HG02623 (cell line): ENCODE measurements around the gene TBXT.
"Not testable (repeated sequence)": the region's sequence is repeated elsewhere in the genome, so short reads cannot be mapped to it uniquely, and the experiment has no call there.

Source experiments
- ATAC-seq: cut with Tn5 transposase; IDR thresholded peaks from one replicate; pipeline ENCODE4 v1.9.1; 2021; ENCODE audit warnings: moderate library complexity; ENCODE audit not compliant: unreplicated experiment

Gene TBXT

DNA sequence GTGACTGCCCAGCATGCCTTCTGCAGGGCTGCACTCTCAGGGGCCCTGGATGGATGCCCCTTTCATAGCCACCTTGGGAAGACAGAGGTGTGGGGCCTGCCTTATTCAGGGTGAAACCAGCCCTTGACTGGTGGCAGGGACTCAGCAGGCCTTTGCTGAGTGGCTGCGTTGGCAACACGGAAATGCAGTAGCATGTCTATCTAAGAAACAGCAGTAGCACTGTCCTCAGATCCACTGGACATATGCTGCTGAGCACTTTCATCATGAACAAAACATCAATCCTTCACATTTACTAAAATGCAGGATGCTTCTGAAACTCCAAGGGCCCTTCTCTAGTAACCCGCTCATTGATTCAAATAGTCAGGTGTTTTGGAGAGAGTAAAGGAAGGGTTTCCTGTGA lies 4.9 kb upstream of the TBXT start:
- no peak for ATAC-seq

DNA sequence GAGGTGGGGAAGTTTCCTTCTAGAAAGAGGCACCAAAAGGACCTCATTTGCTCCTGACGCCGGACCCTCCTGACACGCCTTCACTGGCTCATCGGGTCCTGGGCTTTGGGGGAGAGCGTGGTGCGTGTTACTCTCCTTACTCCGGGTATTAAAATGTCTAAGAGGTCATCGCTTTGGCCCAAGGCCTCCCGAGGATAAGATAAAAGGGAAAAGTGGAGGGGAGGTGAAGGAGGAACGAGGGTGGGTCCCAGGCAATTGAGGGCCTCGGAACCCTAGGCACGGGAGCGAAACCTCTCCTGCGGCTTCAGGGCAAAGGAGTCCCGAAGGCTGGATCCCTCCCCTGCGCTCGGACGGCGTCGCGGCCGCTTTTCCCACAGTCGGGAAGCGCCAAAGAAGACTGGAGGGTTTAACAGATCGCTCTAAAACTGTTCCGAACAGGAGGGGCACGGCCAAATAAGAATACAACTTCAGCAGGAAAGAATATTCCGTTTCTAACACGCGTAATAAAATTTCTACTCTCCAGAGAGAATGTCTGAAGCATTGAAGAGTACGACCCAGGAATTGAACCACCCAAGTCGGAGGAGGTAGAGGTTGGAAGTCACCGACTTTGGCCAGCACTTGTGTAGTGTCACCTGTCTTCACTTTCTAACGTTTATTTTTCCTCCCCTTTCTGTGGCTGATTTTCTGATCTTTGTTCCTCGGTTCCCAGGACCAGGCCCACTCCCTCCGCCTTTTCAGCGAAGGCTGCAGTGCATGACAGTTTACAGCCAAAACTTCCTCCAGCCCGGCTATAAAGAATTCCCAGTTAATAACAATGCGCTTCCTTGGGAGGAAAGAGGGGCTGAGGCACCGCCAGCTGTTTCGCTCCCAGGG lies 2.1 kb upstream of the TBXT start:
- ATAC-seq: no peak

DNA sequence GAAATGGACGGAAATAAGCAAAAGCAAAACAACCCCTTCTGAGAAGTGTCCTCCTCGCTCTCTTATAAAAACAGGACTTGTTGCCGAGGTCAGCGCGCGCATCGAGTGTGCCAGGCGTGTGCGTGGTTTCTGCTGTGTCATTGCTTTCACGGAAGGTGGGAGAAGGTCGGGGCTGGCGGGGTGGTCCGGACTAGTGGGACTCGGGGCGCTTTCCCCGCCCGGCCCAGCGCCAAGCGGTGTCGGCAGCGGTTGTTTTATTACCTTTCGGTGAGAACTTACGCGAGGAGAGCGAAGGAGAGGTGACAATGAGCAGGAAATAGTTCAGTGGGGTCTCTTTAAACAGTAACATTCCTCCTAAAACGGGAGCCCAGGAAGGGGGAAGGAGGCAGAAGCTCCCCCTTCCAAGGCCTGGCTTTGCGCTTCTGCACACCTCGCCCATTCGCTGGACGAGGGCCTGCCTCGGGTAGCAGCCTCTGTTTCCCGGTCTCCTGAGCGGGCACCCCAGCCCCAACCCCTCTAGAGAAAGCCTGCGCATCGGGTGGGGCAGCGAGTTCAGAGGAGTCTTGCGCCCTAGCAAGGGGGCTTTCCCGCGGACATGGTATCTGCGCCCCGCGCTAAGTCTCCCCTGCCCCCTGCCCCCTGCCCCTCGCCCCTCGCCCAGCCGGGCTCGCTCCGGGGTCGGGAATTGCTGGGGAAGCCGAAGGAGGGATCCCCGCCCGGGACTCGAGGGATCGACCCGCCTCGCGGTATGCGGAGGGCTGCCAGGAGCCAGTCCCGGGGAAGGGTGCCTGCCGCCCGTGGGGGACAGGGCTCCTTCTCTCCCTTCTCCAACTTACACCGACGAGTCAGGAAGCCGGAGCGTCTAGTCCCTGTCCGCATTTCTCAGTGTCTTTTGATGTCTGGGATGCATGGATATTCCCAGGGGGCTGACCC lies 1.2 kb upstream of the TBXT start:
- no peak for ATAC-seq

DNA sequence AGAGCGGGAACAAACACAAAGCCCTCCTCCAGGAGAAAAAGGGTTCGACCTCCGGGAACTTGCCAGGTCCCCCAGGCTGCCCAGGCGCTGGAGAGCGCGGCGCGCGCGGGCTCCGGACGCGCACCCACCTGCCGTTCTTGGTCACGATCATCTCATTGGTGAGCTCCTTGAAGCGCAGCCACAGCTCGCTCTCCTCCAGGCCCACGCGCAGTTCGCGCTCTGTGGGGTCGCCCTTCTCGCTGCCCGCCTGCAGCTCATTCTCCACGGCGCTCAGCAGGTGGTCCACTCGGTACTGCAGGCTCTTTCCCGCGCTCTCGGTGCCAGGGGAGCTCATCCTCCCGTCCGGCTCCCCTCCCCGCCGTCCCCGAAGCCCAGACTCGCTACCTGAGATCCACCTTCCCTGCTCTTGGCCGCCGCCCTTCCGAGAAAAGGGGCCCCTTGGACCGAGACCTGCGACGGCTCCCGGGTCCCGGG lies 356 bp downstream of the TBXT start:
- ATAC-seq: no peak

DNA sequence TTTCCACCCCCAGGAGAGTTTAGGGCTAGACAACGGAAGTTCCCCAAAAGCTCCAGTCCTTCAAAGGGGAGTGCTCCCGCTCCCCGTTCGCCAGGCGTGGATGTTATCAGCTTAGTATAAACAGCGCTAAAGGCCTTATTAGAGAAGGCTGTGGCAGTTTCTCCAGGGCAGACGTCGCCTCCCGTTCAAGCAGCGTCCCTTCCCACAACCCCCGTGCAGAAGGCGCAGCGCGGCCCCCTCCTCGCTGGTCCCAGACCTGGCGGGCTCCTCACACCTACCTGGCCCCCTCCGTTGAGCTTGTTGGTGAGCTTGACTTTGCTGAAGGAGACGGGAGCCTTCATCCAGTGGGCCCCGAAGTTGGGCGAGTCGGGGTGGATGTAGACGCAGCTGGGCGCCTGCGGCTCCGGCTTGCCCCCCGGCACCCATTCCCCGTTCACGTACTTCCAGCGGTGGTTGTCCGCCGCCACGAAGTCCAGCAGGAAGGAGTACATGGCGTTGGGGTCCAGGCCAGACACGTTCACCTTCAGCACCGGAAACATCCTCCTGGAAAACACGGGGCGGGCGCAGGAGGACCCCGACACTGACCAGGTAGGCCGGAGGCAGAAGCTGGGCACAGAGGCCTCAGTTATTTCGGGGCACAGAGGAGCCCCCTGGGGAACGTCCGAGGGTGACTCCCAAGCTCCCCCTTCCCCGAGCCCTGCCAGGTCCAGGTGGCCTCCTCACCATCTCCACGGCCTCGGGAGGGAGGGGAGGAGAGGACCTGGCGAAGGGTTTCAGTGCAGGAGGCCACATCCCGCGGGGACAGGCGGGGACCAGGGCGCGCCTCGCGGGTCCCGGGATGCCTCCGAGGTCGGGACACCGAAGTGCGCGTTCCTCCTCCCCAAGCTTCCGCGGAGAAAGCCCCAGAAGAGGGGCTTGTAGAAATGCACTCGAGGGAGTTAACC lies 1.1 kb downstream of the TBXT start:
- ATAC-seq: no peak

DNA sequence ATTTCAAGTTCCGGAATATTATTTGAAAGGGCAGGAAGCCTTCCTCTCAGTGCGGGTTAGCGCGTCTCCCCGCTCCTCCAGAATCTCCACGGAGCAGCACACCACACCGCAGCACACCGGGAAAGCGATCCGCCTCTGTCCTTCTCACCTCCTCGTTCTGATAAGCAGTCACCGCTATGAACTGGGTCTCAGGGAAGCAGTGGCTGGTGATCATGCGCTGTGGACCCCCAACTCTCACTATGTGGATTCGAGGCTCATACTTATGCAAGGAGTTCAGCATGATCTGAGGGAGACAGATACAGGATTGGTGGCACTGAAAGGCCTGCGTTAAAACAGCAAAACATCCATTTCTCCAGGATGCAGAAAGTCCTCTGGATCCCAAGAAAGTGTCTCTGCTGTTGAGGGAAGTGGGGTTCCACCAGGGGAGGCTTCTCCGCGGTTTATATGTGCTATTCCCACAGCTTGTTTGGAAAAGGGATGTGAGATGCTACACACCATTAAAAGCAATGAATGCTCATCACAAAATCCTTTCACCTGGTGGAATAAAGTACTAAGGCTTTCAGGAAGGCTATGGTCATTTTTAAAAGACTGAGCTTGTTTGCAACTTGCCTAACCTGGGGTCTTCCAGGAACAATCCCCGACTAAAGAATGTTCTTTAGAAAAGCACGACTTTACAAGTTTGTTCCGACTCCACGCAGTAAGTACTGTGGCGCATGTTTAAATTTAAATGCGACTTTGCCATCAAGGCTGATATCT lies 1.9 kb downstream of the TBXT start:
- ATAC-seq: no peak

DNA sequence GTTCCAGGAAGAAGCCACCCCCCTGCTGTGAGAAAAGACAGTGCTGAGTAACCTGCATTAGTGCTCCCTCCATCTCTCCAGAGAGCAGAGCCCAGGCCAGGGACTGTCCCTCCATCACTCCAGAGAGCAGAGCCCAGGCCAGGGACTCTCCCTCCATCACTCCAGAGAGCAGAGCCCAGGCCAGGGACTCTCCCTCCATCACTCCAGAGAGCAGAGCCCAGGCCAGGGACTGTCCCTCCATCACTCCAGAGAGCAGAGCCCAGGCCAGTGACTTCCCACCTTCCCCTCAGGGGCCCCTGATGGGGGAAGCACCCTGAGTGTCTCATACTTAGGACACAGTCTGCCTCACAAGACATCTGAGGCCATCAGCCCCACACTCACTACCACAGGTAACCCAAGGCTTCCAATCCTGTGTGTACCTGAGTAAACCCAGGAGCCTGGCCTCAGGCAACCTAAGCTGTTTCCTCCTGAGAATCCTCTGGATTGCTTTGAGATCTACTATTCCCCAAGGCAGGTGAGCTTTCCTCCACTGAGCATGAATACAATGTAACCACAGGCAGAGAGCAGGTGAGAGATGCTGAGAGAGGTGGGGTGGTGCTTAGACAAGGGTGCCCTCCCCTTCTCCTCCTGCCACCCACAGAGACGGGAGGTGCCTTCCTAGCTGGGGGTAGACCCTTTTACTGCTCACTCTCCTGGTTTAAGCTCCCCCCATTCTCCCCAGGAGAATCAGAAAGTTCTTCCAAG lies 4.9 kb downstream of the TBXT start:
- ATAC-seq: peak; percentile 83

DNA sequence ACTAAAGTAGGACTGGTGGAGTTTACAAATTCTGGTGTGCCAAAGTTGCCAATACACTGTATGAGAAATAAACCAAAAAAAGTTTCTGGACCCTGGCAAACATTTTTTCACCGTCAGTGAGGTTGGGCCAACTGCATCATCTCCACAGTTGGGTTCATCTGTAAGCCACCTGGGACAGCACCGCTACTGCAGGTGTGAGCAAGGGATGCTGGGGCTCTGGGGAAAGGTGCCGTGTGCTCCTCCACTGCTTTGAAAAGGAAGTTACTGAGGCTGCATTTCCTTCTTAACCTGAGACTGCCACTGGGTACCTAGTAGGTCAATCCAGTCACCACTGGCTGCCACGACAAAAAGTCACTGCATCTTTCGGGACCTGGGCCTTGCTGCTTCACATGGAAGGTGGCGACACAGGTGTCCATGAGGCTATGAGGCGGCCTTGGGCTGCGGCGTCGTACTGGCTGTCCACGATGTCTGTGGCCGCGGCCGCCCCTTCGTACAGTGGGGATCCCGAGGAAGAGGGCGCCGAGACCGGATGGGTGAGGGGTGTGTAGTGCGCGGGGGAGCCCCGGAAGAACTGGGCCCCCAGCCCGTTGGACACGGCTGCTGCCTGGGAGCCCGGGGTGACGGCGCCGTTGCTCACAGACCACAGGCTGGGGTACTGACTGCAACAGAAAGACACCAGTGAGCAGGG lies 9.6 kb downstream of the TBXT start:
- ATAC-seq: no peak

DNA sequence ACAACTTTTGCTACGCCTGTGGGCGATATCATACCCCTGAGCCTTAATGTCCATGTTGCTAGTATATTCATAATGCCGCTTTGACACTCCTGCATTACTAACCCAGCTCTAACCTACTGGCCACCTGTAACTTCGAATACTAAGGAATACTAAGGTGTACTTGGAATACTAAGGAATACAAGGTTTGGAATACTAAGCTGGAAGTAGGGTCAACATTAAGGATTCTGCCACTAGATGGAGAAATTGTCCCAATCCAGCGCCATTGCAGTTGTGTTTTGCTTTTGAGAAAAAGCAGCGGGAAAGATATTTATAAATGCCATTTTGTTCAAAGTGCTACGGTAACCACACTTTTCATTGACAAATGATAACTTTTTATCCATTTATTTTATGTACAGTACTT lies 10.7 kb downstream of the TBXT start:
- no peak for ATAC-seq

DNA sequence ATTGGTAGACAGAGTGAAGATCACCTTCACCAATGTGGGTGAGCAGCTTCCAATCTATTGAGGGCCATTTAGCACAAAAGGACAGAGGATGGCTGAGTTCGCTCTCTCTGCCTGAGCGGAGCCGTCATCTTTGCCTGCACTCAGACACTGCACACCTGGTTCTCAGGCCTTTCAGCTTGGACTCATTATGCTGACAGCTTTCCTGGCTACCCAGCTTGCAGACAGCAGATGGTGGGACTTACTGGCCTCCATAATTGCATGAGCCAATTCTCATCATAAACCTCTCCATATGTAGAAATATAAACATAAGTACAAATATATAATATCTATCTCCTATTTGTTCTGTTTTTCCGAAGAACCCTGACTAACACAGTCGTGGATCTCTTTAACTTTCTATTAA lies 13.7 kb downstream of the TBXT start:
- no peak for ATAC-seq

DNA sequence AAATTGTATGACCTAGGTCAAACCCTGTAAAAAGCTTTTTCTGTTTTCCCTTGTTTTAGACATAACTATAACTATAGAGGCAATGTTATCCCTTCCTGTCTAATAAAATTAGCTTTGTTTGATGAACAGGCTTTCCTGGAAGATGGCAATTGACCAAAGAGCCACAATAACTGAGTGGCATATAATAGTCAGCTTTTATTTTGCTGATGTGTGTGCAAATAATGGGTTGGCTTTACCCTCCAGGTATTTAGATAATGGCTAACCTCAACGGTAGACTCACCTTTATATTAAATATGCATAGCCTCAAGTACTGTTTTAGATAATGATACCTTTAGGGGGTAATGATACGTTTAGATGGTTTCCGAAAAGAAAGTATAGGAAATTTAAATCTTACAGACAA lies 15.0 kb downstream of the TBXT start:
- no peak for ATAC-seq

DNA sequence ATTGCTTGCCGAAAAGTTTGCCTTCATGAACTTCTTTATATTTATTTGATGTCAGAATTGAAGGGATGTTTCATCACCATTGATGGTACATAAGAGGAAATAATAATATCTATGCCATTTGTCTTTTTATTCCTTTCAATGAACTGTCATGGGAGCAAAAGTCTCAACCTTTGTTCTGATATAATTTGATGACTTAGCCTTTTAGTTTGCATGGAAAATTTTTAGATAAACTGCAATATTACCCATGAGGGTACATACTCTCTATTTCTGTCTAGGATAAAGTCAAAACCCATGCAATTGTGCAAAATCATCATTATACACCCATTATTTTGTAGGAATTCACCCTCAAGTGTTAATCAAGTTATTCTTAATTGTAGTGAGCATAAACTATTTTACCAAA lies 15.9 kb downstream of the TBXT start:
- ATAC-seq: no peak

DNA sequence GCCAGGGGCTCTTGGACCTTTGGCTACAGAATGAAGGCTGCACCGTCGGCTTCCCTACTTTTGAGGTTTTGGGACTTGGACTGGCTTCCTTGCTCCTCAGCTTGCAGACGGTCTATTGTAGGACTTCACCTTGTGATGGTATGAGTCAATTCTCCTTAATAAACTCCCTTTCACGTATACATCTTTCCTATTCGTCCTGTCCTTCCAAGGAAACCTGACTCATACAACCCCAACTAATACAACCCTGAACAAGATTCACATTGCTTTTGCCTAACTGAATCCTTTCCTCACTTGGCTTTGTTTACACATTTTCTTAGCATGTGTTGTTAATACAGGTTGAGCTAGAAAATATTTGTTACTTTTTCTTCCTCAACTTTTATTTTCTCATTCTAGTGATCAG lies 21.9 kb downstream of the TBXT start:
- no peak for ATAC-seq

DNA sequence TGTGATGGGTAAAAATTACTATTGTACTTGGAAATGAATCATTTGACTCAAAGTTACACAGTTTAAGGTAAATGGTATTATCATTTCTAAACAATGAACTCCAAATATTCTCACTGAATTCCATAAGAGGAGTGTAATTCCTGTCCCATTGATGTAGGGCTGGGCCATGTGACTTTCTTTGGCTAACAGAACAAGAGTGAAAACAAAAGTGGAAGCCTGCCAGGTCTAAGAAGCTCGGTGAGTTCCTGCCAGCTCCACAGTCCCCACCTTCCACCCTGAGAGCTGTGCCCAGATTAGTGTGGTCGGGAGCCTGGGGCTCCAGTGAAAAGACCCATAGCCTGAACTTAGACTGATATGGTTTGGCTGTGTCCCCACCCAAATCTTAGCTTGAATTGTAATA lies 24.6 kb downstream of the TBXT start:
- no peak for ATAC-seq

DNA sequence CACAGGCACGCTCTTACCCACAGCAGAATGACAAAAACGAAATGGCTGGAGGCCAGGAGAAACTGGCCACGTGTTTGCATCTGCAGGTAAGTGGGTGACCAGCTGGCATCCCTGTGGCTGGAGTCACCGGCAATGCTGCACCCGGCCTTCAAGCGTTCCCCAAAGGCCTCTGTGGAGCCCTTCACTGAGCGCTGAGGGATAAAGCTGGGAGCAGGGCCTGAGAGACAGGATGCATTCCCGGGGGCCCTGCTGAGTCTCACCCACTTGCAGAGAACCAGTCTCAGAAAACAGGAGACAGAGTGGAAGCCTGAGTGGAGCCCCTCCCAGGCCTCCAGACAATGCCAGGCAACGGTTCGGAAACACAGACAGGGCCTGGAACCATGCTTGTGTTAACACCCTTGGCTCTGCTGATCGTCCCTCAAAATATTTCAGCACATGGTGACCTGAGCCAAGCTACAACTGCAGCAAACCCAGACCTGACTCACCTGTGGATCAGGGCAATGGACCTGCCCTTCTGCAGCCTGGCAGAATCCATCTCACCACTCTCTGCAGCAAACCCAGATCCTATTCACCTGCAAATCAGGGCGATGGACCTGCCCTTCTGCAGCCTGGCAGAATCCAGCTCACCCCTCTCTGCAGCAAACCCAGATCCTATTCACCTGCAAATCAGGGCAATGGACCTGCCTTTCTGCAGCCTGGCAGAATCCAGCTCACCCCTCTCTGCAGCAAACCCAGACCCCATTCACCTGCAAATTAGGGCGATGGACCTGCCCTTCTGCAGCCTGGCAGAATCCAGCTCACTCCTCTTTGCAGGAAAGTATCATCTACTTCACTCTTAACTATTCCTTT lies 39.8 kb downstream of the TBXT start:
- no peak for ATAC-seq

DNA sequence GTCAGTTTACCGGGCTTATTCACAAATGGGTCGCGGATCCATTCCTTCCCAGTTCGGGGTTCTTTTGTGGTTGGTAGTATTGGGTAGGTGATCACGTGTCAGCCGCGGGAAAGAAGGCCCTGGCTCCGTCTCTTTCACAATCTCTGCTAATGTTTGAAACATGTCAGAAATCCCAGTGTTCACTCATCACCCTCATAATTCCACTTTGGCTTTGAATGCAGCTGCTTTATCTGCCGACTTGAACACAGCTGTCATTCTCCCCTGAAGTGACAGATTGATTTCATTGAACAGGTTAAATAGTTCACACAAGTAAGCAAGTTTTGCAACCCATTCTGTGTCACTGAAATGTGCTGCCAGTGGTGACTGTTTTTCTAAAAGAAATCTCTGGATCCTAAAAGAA lies 44.5 kb downstream of the TBXT start:
- ATAC-seq: not testable (repeated sequence)

DNA sequence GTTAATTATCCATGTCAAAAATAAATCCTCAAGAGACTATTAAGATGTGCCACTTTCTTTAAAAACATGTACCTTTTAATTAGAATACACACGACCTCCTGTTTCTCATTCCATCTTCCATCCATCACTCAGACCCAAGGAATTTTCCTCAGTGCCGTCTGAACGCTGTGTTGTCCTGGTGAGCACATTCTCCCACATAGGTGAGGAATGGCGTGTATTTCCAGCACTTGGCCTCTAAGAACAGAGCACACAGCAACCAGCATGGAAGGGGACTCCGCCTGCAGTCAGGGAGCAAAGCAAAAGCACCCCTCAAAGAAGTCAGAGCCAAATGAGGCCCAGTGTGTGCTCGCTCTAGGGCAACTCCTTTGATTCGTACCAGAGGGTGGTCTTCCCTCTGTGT lies 45.9 kb downstream of the TBXT start:
- ATAC-seq: no peak
